GM12872 (cell line): ENCODE data around the gene PBX4.

ENCODE experiments used
- TF ChIP-seq, protein P1 (sequence below): IDR thresholded peaks from 3 replicates; pipeline ENCODE4 v1.5.1; 2011; ENCODE audit warnings: low read depth, mild to moderate bottlenecking, low read length, moderate library complexity; ENCODE audit not compliant: insufficient read depth

Gene PBX4

DNA sequence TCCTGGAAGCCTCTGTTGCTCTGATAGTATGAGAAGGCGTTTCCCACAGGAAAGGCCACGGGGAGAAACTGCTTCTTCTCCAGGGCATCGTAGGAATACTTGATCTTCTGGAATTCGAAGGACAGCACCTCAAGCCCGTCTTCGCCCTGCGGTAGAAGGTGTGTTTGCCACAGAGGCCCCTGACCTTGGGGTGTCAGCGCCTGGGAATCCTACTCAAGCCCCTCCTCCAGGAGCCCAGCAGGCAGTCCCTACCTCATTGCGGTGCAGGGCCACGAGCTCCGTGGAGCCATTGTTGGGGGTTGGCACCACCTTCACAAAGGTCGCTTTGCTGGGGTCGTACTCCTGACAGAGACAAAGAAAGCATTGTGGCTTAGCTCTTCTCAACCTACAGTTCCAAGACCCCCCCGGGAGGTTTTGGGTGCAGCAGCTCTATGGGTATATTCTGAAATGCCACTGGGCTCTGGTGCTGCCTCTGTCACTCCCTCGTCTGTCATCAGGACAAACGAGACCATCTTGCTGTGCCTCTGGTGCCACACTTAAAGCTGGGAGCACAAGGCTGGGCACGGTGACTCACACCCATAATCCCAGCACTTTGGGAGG lies 41.3 kb upstream of the PBX4 start:
- TF ChIP-seq, protein P1, sequence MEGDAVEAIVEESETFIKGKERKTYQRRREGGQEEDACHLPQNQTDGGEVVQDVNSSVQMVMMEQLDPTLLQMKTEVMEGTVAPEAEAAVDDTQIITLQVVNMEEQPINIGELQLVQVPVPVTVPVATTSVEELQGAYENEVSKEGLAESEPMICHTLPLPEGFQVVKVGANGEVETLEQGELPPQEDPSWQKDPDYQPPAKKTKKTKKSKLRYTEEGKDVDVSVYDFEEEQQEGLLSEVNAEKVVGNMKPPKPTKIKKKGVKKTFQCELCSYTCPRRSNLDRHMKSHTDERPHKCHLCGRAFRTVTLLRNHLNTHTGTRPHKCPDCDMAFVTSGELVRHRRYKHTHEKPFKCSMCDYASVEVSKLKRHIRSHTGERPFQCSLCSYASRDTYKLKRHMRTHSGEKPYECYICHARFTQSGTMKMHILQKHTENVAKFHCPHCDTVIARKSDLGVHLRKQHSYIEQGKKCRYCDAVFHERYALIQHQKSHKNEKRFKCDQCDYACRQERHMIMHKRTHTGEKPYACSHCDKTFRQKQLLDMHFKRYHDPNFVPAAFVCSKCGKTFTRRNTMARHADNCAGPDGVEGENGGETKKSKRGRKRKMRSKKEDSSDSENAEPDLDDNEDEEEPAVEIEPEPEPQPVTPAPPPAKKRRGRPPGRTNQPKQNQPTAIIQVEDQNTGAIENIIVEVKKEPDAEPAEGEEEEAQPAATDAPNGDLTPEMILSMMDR: no peak

DNA sequence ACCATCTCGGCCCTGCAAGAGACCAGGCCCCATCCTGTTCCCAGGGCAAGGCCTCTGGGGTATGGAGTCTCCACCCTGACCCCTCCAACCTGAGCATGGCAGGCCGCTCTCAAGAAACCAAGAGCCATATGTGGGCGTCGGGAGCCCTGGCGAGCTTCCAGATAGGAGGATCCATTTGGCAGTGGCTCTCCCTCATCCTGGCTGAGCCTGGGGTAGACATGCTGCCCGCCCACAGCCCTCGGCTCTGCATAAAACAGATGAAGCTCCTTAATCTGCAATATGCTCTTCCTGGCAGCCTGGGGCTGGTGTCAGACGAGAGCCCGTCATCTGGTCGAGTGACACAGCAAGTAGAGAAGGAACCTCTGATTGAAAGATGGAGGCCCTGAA lies 38.9 kb upstream of the PBX4 start:
- TF ChIP-seq, protein P1: no peak

DNA sequence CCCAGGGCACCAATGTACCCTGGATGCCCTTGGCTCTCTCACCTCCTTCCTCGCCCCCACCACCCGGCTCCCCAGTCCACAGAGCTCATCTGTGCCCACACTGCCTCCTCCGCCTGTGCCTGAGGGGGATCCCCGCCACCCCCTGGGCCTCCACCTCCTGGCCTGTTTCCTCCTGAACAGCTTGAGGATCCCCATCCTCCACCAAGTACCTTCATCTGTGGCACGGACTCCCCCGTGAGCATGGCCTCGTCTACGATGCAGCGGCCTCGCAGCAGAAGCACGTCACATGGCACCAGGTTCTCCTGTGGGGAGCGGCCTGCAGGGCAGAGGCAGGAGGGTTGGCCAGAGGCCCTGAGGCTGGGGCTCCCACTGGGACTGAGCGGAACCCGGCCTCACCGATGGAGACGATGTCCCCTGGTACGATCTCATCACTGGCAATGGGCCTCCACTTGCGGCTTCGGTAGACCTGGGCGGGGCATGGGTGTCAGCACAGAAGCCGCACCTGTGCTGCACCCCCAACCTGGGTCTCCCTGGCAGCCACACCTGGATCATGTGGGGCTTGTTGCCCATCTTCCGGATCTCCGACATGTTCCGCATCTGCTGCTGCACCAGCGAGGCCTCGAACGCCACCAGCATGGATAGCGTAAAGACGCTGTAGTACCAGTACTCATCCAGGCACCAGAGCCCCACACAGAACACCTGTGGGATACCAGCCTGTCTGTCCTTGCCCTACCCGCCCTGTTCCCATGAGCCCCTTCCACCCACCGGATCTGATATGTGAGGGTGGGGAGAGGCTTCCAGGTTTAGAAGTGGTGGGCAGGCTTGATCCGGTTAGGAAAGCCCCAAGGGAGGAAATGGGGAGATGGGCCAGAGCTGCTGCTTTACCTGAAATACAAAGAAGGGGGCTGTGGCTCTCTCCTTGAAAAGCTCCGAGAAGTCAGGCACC lies 38.2 kb upstream of the PBX4 start:
- TF ChIP-seq, protein P1: no peak

DNA sequence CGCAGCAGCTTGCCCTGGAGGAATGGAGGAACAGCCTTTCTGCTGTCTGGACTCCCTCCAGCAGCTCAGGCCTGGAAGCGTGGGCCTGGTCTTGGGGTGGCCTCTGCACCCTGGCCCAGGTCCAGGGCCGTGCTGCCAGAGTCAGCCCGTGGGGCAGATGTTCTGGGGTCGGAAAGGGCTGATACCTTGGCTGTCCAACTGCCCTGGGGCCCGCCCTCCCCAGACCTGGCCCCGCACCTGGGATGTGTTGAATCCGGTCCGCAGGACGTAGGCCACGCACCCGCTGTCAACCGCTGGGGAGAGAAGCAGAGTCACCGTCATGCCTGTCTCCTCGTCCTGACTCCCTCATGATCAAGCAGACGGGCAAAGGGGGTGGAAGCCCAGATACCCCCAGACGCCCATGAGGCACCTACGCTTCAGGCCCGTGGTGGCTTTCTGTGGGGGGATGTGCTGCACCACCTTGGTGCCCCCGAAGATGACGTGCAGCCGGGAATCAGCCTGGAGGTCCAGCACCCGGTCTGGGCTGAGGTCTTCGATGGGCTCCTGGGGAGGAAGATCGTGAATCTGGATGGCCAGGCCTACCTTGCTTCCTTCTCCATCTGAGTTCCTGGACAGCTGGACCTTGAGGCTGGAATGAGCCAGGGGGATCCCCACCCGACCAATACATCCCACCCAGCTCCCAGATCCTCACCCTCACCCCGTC lies 37.3 kb upstream of the PBX4 start:
- TF ChIP-seq, protein P1: no peak

DNA sequence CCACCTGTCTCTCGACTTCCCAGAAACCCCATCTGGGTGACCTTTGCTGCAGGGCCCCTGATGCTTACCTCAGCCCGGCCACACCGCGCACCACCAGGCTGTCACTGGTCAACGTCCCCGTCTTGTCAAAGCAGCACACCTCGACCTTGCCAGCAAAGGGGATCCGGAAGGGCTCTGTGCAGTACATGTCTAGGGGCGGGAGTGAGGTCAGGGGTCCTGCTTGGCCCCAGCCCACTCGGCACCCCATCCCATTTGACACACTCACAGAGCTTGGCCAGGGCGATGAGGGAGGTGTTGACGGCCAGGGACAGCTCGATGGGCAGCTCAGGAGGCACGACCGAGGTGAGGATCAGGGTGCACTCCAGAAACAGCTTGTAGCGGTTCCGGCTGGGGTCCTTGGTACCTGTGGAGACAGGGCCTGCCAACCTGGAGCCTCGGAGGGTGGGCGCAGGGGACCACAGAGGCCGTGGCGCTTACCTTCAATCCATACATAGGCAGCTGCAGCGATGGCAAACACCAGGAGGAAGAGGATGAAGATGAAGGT lies 36.6 kb upstream of the PBX4 start:
- TF ChIP-seq, protein P1: no peak

DNA sequence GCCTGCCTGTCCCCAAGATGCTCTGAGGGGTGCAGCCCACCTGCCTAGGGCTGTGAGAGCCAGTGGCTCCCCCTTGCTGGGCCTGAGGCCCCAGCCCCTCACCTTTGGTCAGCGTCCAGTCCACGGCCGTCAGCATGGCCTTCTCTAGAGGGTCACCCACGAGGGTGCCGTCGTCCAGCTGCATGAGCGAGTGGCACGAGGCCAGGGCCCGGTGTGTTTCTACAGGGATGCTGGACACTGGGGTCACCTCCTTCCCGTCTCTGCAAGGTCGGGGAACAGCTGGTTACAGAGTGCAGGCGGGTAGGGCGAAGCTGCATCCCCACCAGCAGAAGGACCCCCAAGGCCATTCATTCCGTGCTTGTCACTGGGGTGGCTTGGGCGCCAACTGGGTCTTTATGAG lies 36.0 kb upstream of the PBX4 start:
- TF ChIP-seq, protein P1: no peak

DNA sequence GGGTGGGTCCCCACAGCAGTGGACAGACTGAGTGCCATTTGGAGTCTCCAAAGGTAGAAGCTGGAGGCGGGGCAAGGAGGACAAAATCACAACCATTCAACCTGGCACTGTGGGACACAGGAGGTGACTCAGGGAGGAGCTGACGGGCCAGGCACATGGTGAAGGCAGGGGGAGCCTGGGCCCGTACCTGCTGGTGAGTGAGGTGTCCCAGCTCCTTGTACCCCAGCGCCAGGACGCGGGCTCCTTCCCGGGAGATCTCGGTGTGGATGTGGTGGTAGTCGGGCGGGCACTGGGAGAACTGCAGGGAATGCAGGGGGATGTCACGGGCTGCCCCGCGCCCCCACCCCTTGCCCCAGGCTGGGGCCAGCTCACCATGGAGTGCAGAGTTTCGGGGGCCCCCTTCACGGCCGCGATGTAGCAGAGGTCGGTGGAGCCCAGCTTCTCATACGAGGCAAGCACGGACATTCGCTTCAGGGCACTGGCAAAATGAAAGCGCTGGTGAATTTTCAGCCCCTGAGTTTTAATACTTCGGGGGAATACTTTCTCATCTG lies 35.2 kb upstream of the PBX4 start:
- TF ChIP-seq, protein P1: no peak
